HepG2 (cell line): Measurements from ENCODE around the gene RTEL1. TPM values are rescaled to one million over a fixed set of nuclear protein-coding genes. Genes with fewer than 3 reads are reported as not detected.

ENCODE experiments used
- CBX1 ChIP-seq: IDR thresholded peaks from one replicate; pipeline ENCODE4 v1.6.1; 2016; ENCODE audit warnings: antibody characterized with exemption, low read depth
- HIVEP1 ChIP-seq: sonication (generic); formaldehyde crosslinking; IDR thresholded peaks from 2 replicates; pipeline ENCODE4 v1.4.0; 2020; ENCODE audit warnings: mild to moderate bottlenecking, missing genetic modification reagents
- MED8 ChIP-seq: sonication (generic); formaldehyde crosslinking; IDR thresholded peaks from 2 replicates; pipeline ENCODE4 v1.8.1; 2023; ENCODE audit warnings: mild to moderate bottlenecking, missing genetic modification reagents; ENCODE audit not compliant: insufficient replicate concordance
- RARA ChIP-seq: IDR thresholded peaks from 2 replicates; pipeline ENCODE4 v1.6.1; 2016; ENCODE audit warnings: missing genetic modification reagents, missing compliant biosample characterization
- SOX13 ChIP-seq, 3 experiments: fragments of 450-650 bp in 1 of 3; sonication (generic) in 1 of 3; formaldehyde crosslinking in 1 of 3; IDR thresholded peaks in 2 of 3; conservative IDR thresholded peaks in 1 of 3; 2 replicates each; pipeline versions ENCODE4 v1.5.0 to v1.6.1; 2016 to 2020; ENCODE audit warnings: antibody characterized with exemption in 1 of 3, mild to moderate bottlenecking in 1 of 3, missing compliant biosample characterization in 1 of 3, missing genetic modification reagents in 1 of 3, moderate library complexity in 1 of 3
- TEAD2 ChIP-seq: sonication (generic); formaldehyde crosslinking; IDR thresholded peaks from 2 replicates; pipeline ENCODE4 v1.9.0; 2021; ENCODE audit warnings: missing genetic modification reagents
- TEAD3 ChIP-seq: optimal IDR thresholded peaks from 2 replicates; pipeline ENCODE3; 2016; ENCODE audit warnings: borderline replicate concordance
- YY1 ChIP-seq: IDR thresholded peaks from 2 replicates; pipeline ENCODE4 v1.6.1; 2011; ENCODE audit warnings: low read length, low read depth, moderate library complexity, mild to moderate bottlenecking; ENCODE audit not compliant: insufficient read depth, insufficient replicate concordance
- ZMYM2 ChIP-seq: sonication (generic); formaldehyde crosslinking; IDR thresholded peaks from 2 replicates; pipeline ENCODE4 v1.8.0; 2022; ENCODE audit warnings: mild to moderate bottlenecking, missing genetic modification reagents
- ZNF207 ChIP-seq: fragments of 450-650 bp; IDR thresholded peaks from 2 replicates; pipeline ENCODE4 v1.6.1; 2016; ENCODE audit warnings: antibody characterized with exemption, borderline replicate concordance
- ZNF232 ChIP-seq: sonication (generic); formaldehyde crosslinking; IDR thresholded peaks from 2 replicates; pipeline ENCODE4 v1.4.0; 2020; ENCODE audit warnings: missing genetic modification reagents, borderline replicate concordance
- ZNF24 ChIP-seq: fragments of 450-650 bp; IDR thresholded peaks from 2 replicates; pipeline ENCODE4 v1.6.1; 2017; ENCODE audit warnings: antibody characterized with exemption, mild to moderate bottlenecking
- ZNF446 ChIP-seq: sonication (generic); formaldehyde crosslinking; IDR thresholded peaks from 2 replicates; pipeline ENCODE4 v1.5.0; 2020; ENCODE audit warnings: mild to moderate bottlenecking, missing genetic modification reagents
- ZNF451 ChIP-seq: sonication (generic); formaldehyde crosslinking; IDR thresholded peaks from 2 replicates; pipeline ENCODE4 v1.5.0; 2020; ENCODE audit warnings: mild to moderate bottlenecking, missing genetic modification reagents
- ZNF549 ChIP-seq: sonication (generic); formaldehyde crosslinking; IDR thresholded peaks from 2 replicates; pipeline ENCODE4 v1.5.0; 2020; ENCODE audit warnings: missing genetic modification reagents
- ZNF615 ChIP-seq: sonication (generic); formaldehyde crosslinking; IDR thresholded peaks from 2 replicates; pipeline ENCODE4 v1.5.0; 2020; ENCODE audit warnings: mild to moderate bottlenecking, missing genetic modification reagents, borderline replicate concordance
- ZNF619 ChIP-seq: sonication (generic); formaldehyde crosslinking; IDR thresholded peaks from 2 replicates; pipeline ENCODE4 v1.4.0; 2020; ENCODE audit warnings: mild to moderate bottlenecking, missing genetic modification reagents
- ZNF891 ChIP-seq: sonication (generic); formaldehyde crosslinking; IDR thresholded peaks from 2 replicates; pipeline ENCODE4 v1.5.0; 2020; ENCODE audit warnings: mild to moderate bottlenecking, missing genetic modification reagents
- ZSCAN9 ChIP-seq: IDR thresholded peaks from 2 replicates; pipeline ENCODE4 v1.6.1; 2016; ENCODE audit warnings: borderline replicate concordance
- polyA plus RNA-seq, 8 experiments: library from polyadenylated mRNA; depleted of rRNA in 3 of 8; stranded (reverse) in 7 of 8; unstranded in 1 of 8; fragments of >200 nt; fragmentation: Illumina TruSeq in 4 of 8; extraction: Trizol in 4 of 8; gene quantifications; 2 replicates each; pipeline versions ENCODE4 v1.2.1 to v1.2.3, GENCODE V29; 2011 to 2016; ENCODE audit warnings: low read depth in 4 of 8, missing spikeins in 1 of 8, mixed read lengths in 1 of 8; ENCODE audit not compliant: insufficient read depth in 1 of 8
- total RNA-seq, 5 experiments: library from RNA; depleted of rRNA; stranded (reverse); fragments of >200 nt; fragmentation: Illumina TruSeq; extraction: Trizol; gene quantifications; 2 replicates each; pipeline ENCODE4 v1.2.3, GENCODE V29; 2016; ENCODE audit warnings: low read depth in 1 of 5
- TF ChIP-seq, protein P1 (sequence below), 2 experiments: sonication (generic) in 1 of 2; formaldehyde crosslinking in 1 of 2; IDR thresholded peaks; 2 replicates each; pipeline versions ENCODE4 v1.5.1 to v1.6.1; 2011 to 2020; ENCODE audit warnings: borderline replicate concordance in 1 of 2, low read depth in 1 of 2, low read length in 1 of 2, mild to moderate bottlenecking in 1 of 2, missing genetic modification reagents in 1 of 2, moderate library complexity in 1 of 2
- TF ChIP-seq, protein P2 (sequence below): sonication (generic); formaldehyde crosslinking; IDR thresholded peaks from 2 replicates; pipeline ENCODE4 v1.8.0; 2022; ENCODE audit warnings: mild to moderate bottlenecking, missing genetic modification reagents, moderate library complexity
- TF ChIP-seq, protein P3 (sequence below): sonication (generic); formaldehyde crosslinking; conservative IDR thresholded peaks from 2 replicates; pipeline ENCODE4 v1.4.0; 2020; ENCODE audit warnings: missing genetic modification reagents
- TF ChIP-seq, protein P4 (sequence below): sonication (generic); formaldehyde crosslinking; IDR thresholded peaks from 2 replicates; pipeline ENCODE4 v1.5.0; 2020; ENCODE audit warnings: mild to moderate bottlenecking, missing genetic modification reagents, borderline replicate concordance

RTEL1 gene
- total and polyA plus RNA-seq, 2 of the 13 experiments (the other 11 are each of a cell fraction or from before 2014, with no cell fraction given), result 21.8 to 36.4 TPM

DNA sequence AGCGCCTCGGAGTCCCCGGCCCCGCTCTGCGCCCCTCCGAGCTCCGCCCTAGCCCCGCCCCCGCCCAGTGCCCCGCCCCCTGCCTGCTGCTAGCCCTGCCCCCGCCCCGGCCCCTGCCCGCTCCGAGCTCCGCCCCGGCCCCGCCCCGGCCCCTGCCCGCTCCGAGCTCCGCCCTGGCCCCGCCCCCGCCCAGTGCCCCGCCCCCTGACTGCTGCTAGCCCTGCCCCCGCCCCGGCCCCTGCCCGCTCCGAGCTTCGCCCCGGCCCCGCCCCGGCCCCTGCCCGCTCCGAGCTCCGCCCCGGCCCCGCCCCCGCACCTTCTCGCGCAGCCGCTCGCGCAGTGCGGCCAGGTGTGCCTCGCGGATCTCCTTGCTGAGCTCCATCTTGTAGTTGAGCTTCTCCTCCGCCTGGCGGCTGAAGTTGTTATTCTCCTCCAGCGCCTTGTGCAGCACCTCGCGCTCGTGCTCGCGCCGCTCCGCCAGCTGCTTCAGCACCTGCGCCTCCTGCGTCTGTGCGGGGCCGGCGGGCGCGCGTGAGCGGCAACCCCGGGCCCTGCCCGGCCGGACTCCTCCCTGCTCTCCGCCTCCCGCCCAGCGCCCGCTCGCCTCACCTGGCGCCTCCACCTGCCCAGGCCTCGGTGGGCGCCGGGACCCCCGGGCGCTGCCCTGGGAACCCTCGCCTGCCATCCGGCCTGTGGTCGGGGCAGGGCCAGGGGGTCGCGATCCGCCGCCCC is 16.2 kb upstream of the RTEL1 start (continued):
- TF ChIP-seq, protein P1, sequence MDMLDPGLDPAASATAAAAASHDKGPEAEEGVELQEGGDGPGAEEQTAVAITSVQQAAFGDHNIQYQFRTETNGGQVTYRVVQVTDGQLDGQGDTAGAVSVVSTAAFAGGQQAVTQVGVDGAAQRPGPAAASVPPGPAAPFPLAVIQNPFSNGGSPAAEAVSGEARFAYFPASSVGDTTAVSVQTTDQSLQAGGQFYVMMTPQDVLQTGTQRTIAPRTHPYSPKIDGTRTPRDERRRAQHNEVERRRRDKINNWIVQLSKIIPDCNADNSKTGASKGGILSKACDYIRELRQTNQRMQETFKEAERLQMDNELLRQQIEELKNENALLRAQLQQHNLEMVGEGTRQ (IDR thresholded peaks at IDR 0.05; ENCODE audit: low read depth, low read length), result no peak
- TF ChIP-seq, protein P1 (CRISPR knock-in tag; IDR thresholded peaks at IDR 0.05; ENCODE audit: borderline replicate concordance), result no peak; the same call in 1 of the 2 replicates
- TF ChIP-seq TEAD2 (no peak), ZMYM2 (CRISPR knock-in tag) (no peak), MED8 (no peak), SOX13 (IDR thresholded peaks at IDR 0.05) (no peak), SOX13 (CRISPR knock-in tag; conservative IDR thresholded peaks at IDR 0.05 in 1 of 2, IDR thresholded peaks at IDR 0.05 in 1 of 2) (peak in 1 of 2 experiments; percentile 14; a peak in 1 of 4 replicates), ZNF24 (no peak), ZNF619 (no peak), ZNF207 (no peak), ZNF446 (peak; percentile 58; the same call in 1 of the 2 replicates), YY1 (peak; percentile 83), ZNF891 (CRISPR knock-in tag) (peak; percentile 47; the same call in 1 of the 2 replicates), ZNF615 (no peak), HIVEP1 (no peak), CBX1 (peak; percentile 53), ZSCAN9 (CRISPR knock-in tag) (peak; percentile 78; the same call in 1 of the 2 replicates), TEAD3 (CRISPR knock-in tag) (peak; percentile 53), RARA (0 out of 2 replicates have a peak, but pooled peaks have one; percentile 28), ZNF549 (CRISPR knock-in tag) (no peak), ZNF232 (CRISPR knock-in tag) (no peak), ZNF451 (CRISPR knock-in tag) (peak; percentile 88)
- TF ChIP-seq, protein P2, sequence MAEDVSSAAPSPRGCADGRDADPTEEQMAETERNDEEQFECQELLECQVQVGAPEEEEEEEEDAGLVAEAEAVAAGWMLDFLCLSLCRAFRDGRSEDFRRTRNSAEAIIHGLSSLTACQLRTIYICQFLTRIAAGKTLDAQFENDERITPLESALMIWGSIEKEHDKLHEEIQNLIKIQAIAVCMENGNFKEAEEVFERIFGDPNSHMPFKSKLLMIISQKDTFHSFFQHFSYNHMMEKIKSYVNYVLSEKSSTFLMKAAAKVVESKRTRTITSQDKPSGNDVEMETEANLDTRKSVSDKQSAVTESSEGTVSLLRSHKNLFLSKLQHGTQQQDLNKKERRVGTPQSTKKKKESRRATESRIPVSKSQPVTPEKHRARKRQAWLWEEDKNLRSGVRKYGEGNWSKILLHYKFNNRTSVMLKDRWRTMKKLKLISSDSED (CRISPR knock-in tag), result no peak
- TF ChIP-seq, protein P3, sequence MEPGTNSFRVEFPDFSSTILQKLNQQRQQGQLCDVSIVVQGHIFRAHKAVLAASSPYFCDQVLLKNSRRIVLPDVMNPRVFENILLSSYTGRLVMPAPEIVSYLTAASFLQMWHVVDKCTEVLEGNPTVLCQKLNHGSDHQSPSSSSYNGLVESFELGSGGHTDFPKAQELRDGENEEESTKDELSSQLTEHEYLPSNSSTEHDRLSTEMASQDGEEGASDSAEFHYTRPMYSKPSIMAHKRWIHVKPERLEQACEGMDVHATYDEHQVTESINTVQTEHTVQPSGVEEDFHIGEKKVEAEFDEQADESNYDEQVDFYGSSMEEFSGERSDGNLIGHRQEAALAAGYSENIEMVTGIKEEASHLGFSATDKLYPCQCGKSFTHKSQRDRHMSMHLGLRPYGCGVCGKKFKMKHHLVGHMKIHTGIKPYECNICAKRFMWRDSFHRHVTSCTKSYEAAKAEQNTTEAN, result no peak
- TF ChIP-seq, protein P4, sequence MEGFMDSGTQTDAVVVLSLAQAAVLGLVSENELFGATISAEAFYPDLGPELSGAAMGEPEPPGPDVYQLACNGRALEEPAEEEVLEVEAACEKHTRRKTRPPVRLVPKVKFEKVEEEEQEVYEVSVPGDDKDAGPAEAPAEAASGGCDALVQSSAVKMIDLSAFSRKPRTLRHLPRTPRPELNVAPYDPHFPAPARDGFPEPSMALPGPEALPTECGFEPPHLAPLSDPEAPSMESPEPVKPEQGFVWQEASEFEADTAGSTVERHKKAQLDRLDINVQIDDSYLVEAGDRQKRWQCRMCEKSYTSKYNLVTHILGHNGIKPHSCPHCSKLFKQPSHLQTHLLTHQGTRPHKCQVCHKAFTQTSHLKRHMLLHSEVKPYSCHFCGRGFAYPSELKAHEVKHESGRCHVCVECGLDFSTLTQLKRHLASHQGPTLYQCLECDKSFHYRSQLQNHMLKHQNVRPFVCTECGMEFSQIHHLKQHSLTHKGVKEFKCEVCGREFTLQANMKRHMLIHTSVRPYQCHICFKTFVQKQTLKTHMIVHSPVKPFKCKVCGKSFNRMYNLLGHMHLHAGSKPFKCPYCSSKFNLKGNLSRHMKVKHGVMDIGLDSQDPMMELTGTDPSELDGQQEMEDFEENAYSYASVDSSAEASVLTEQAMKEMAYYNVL (CRISPR knock-in tag), result no peak; the same call in 1 of the 2 replicates
